ENCODE results near the gene OPCML.

OPCML gene

GRCh38 chr11:133164986-133165385 is 367.3 kb downstream of the OPCML start:
- DNase-seq, result no peak

GRCh38 chr11:133163463-133164419 is 368.6 kb downstream of the OPCML start:
- no peak for DNase-seq

- DNase-seq, result no peak
These were observed 370.1 kb downstream of the OPCML start for GRCh38 chr11:133162227-133162626.

- DNase-seq, result no peak
These were observed 371.5 kb downstream of the OPCML start for GRCh38 chr11:133160754-133161153.

GRCh38 chr11:133156986-133157745 is 375.1 kb downstream of the OPCML start:
- DNase-seq, result no peak

- no peak for DNase-seq
These were observed 377.5 kb downstream of the OPCML start for GRCh38 chr11:133154781-133155180.

GRCh38 chr11:133154076-133154475 is 378.2 kb downstream of the OPCML start:
- no peak for DNase-seq

- no peak for DNase-seq
These were observed 379.3 kb downstream of the OPCML start for GRCh38 chr11:133153031-133153430.

GRCh38 chr11:133149698-133150097 is 382.6 kb downstream of the OPCML start:
- DNase-seq, result no peak

GRCh38 chr11:133147625-133148024 is 384.7 kb downstream of the OPCML start:
- DNase-seq, result no peak

- no peak for DNase-seq
These were observed 385.5 kb downstream of the OPCML start for GRCh38 chr11:133146697-133147306.

- DNase-seq, result no peak
These were observed 394.4 kb downstream of the OPCML start for GRCh38 chr11:133137939-133138338.

GRCh38 chr11:133137270-133137669 is 395.0 kb downstream of the OPCML start:
- no peak for DNase-seq

- no peak for DNase-seq
These were observed 395.9 kb downstream of the OPCML start for GRCh38 chr11:133136376-133136775.

- DNase-seq, result peak; percentile 24 to 54
These were observed 397.8 kb downstream of the OPCML start for GRCh38 chr11:133134314-133135173.

- no peak for DNase-seq
These were observed 398.7 kb downstream of the OPCML start for GRCh38 chr11:133133606-133134005.

GRCh38 chr11:133133050-133133449 is 399.3 kb downstream of the OPCML start:
- DNase-seq, result no peak

- DNase-seq, result no peak
These were observed 404.6 kb downstream of the OPCML start for GRCh38 chr11:133127741-133128140.

- no peak for DNase-seq
These were observed 408.5 kb downstream of the OPCML start for GRCh38 chr11:133123796-133124195.

- DNase-seq, result no peak
These were observed 408.9 kb downstream of the OPCML start for GRCh38 chr11:133123366-133123765.

- DNase-seq, result no peak
These were observed 410.0 kb downstream of the OPCML start for GRCh38 chr11:133122256-133122655.

GRCh38 chr11:133118563-133119268 is 413.6 kb downstream of the OPCML start:
- DNase-seq, result no peak
